LHCN-M2 (cell line): Measurements from ENCODE around the gene CGB3. TPM values are rescaled to one million over a fixed set of nuclear protein-coding genes. Genes with fewer than 3 reads are reported as not detected.
"Not testable (repeated sequence)": the region's sequence is repeated elsewhere in the genome, so short reads cannot be mapped to it uniquely, and the experiment has no call there.

Source experiments
- DNase-seq: peaks from one replicate; pipeline ENCODE4 v3.0.0-alpha.2; 2012; ENCODE audit warnings: low read depth
- polyA plus RNA-seq: library from polyadenylated mRNA; unstranded; fragments of >200 nt; gene quantifications from one replicate; pipeline ENCODE4 v1.2.1, GENCODE V29; 2012; ENCODE audit warnings: missing spikeins
- total RNA-seq: library from RNA; depleted of rRNA; stranded (reverse); fragments of >200 nt; gene quantifications from 2 replicates; pipeline ENCODE4 v1.2.3, GENCODE V29; 2014; rRNA removed

CGB3 gene
- total RNA-seq, result not detected in 2 replicates
- polyA plus RNA-seq, result 0.34 TPM

GRCh38 chr19:49024233-49024632, at the start of gene CGB3:
CGB3 (minus strand) TSS chr19:49024333; CDS start chr19:49023971, 362 bp downstream.
- DNase-seq, result not testable (repeated sequence)

- no peak for DNase-seq
Observed at GRCh38 chr19:49071860-49072547, 47.9 kb upstream of the CGB3 start.

GRCh38 chr19:49070416-49070815, 46.3 kb upstream of the CGB3 start:
- DNase-seq, result no peak

GRCh38 chr19:49069026-49069425, 44.9 kb upstream of the CGB3 start:
- no peak for DNase-seq

GRCh38 chr19:49067554-49067953, 43.4 kb upstream of the CGB3 start:
- DNase-seq, result no peak

- DNase-seq, result no peak
Observed at GRCh38 chr19:49065905-49066512, 41.9 kb upstream of the CGB3 start.

- DNase-seq, result no peak
Observed at GRCh38 chr19:49064768-49065611, 40.9 kb upstream of the CGB3 start, which contains the start of gene NTF4. NTF4 (minus strand) TSS chr19:49064818; CDS start chr19:49061997, 2,821 bp downstream.

GRCh38 chr19:49064029-49064629, 40.0 kb upstream of the CGB3 start:
- no peak for DNase-seq

GRCh38 chr19:49061445-49061844, 37.3 kb upstream of the CGB3 start:
- DNase-seq, result no peak

GRCh38 chr19:49061000-49061399, 36.9 kb upstream of the CGB3 start:
- no peak for DNase-seq

GRCh38 chr19:49059053-49059452, 34.9 kb upstream of the CGB3 start:
- DNase-seq, result no peak

GRCh38 chr19:49058562-49058961, 34.4 kb upstream of the CGB3 start:
- no peak for DNase-seq

- DNase-seq, result peak; percentile 58
Observed at GRCh38 chr19:49057636-49058234, 33.6 kb upstream of the CGB3 start, which contains the start of gene CGB7. CGB7 (minus strand) TSS chr19:49057749; CDS start chr19:49055375, 2,374 bp downstream.

- not testable (repeated sequence) for DNase-seq
Observed at GRCh38 chr19:49056902-49057596, 32.9 kb upstream of the CGB3 start.

- DNase-seq, result peak; percentile 46
Observed at GRCh38 chr19:49056101-49056901, 32.2 kb upstream of the CGB3 start.

GRCh38 chr19:49050376-49051033, 26.4 kb upstream of the CGB3 start:
- peak; percentile 69 for DNase-seq

GRCh38 chr19:49049834-49050233, 25.7 kb upstream of the CGB3 start:
- not testable (repeated sequence) for DNase-seq

- DNase-seq, result not testable (repeated sequence)
Observed at GRCh38 chr19:49049011-49049410, 24.9 kb upstream of the CGB3 start, which contains the start of gene CGB8. CGB8 (minus strand) TSS chr19:49049111; CDS start chr19:49048739, 372 bp downstream.

GRCh38 chr19:49043548-49043947, 19.4 kb upstream of the CGB3 start, which contains the start of gene CGB5:
CGB5 (plus strand) TSS chr19:49043848; CDS start chr19:49044210, 362 bp downstream.
- not testable (repeated sequence) for DNase-seq
